ENCODE results near the gene EGFR.

Gene EGFR
- total RNA-seq, result 0 to 0.46 (median 0.04) reads per million in 18 experiments

DNA sequence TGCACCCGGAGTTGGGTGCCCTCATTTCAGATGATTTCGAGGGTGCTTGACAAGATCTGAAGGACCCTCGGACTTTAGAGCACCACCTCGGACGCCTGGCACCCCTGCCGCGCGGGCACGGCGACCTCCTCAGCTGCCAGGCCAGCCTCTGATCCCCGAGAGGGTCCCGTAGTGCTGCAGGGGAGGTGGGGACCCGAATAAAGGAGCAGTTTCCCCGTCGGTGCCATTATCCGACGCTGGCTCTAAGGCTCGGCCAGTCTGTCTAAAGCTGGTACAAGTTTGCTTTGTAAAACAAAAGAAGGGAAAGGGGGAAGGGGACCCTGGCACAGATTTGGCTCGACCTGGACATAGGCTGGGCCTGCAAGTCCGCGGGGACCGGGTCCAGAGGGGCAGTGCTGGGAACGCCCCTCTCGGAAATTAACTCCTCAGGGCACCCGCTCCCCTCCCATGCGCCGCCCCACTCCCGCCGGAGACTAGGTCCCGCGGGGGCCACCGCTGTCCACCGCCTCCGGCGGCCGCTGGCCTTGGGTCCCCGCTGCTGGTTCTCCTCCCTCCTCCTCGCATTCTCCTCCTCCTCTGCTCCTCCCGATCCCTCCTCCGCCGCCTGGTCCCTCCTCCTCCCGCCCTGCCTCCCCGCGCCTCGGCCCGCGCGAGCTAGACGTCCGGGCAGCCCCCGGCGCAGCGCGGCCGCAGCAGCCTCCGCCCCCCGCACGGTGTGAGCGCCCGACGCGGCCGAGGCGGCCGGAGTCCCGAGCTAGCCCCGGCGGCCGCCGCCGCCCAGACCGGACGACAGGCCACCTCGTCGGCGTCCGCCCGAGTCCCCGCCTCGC, at the start of gene EGFR:
Gene EGFR (plus strand): TSS at position 657 of the 830 bp plus-strand sequence. CDS start 261 bp downstream, outside the sequence.
- DNase-seq, result no peak

- DNase-seq, result no peak
Observed at GRCh38 chr7:54969208-54969967, 49.4 kb upstream of the EGFR start.

DNA sequence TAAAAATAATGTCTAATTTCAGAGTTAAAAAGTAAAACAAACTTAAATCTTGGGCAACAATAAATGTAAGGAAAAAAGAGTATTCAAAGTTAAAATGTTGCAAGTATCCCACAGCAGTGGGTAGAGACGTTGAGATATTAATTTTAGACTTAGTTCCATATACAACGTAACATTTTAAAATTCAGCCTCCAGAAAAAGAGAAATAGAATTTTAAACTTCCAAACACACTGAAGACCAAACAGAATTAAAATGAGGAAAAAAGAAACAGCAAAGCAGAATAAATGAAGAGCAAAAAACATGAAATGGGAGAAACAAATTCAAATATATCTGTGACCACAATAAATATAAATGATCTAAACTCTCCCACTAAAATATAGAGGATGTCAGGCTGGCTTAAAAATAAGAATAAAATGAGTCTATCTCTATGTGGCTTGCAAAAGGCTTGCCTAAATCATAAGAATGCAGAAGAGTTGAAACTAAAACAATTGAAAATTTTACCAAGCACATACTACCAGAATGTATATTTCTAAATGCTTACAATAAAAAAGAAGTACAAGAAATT, 46.0 kb upstream of the EGFR start:
- DNase-seq, result no peak

GRCh38 chr7:54978364-54979116, 40.3 kb upstream of the EGFR start:
- DNase-seq, result no peak

- DNase-seq, result no peak
Observed at GRCh38 chr7:54980521-54980920, 38.3 kb upstream of the EGFR start.

- DNase-seq, result no peak
Observed at GRCh38 chr7:54981913-54982312, 36.9 kb upstream of the EGFR start.

- no peak for DNase-seq
Observed at GRCh38 chr7:54985426-54986330, 33.1 kb upstream of the EGFR start.

DNA sequence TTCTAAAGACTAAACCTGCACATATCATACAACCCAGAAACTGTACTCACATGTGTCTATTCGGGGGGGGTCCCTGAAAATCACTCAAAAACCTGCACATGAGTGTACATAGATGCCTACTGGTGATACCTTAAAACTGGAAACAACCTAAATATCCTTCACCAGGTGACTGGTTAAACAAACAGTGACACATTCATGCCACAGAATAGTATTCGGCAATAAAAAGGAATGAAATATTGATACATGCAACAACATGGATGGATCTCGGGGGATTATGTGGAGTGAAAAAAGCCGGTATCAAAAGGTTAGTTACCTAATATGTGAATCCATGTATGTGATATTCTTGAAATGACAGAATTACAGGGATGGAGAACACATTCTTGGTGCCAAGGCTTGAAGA, 32.1 kb upstream of the EGFR start:
- no peak for DNase-seq

DNA sequence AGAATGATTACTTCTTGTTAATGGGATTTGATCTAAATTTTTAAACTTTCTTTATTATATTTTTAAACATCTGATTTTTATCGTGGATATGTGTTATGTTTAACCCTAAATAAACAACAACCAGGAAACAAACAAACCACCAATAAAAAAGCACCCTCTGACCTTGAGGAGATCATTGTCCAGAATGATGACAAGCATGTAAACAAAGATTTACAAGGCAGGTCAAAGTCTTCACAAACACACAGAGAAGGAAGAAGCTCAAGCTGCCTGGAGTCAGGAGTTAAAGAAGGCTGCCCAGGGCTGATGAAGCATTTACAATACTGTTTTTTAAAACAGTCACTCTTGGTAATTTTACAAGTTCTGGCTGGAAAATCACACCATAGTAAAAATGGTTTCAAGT, 31.0 kb upstream of the EGFR start:
- no peak for DNase-seq

DNA sequence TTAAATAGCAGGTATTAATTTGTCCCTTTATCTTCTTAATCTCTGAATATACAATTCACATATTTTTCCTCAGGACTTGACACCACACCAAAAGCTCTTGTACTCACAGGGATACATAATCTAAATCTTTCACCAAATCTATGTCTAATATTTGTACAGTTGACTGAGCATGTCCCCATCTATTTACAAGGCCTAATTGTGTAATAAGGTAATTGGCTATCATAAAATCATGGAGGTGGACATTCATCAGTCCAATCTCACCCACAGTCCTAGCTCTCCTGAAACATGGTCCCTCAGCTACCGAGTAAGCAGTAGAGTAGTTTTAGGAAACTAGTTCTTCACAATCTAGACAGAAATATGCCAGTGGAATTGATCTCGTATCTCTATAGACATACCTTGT, 30.3 kb upstream of the EGFR start:
- no peak for DNase-seq

DNA sequence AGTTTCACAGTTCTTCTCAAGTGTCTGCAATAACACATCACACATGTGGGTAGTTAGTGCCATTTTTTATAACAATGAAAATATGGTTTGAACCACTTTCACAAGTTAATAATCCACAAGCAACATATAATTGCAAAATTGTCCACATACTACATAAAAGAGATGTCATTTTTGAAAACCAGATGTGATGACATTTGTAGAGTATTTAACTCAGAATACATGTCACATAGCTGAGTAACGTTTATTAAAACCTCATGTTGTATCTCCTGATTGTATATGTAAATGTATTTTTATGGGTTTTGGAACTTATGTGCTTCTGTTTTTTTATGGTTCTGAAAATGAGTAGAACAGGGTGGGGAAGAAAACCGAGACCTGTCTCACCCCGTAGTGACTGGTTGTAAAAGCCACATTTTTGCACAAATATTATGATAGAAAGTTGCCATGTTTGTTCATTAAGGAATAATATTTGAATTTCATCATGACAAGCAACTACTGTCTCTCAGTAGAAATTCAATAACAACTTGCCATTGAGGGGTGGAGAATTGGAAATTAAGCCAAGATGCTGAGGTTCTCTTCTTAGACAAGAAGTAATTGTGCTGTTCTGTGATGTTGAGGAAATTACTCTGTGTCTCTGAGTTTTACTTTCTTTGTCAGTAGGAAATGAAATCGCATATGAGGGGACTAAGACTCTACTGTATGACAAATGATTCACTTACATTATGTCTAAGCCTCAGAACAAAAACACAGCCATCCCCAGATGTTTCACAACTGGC, 29.2 kb upstream of the EGFR start:
- no peak for DNase-seq

DNA sequence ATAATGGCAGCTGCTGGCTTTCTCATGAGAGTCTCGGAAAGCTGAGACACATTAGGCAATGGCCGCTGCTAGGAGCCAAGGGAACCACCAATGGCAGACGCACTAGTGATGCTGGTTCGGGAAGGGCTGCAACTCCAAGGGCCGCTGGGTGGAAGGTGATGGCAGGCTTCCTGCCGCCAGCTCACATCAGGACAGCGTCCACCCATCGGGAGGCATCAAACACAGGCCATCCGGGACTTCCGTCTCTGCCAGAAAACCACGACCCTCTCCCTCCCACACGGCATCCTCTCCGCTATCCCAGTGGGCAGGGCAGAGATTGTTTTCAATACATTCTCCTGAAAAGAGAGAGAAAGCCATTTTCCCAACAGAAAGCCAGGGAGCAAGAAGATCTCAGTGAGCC, 27.5 kb upstream of the EGFR start:
- no peak for DNase-seq

GRCh38 chr7:54992871-54993475, 25.8 kb upstream of the EGFR start:
- DNase-seq, result no peak

DNA sequence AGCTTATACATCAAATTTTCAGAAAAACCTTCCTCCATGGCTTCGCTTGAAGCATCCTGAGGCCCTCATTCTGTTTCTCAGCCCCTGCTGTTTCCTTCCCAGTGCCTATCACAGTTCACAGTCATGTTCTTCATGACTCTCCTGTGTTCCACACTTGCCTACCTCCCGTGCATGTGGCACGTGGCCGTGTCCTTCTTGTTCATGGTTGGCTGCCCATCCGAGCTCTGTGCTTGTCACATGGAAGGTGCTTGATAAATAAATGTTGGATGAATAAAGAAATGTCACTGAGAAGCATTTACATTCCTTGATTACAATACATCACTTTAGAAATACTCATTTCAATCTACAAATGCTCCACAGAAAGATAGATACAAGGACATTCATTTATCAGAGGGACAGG, 23.7 kb upstream of the EGFR start:
- no peak for DNase-seq

DNA sequence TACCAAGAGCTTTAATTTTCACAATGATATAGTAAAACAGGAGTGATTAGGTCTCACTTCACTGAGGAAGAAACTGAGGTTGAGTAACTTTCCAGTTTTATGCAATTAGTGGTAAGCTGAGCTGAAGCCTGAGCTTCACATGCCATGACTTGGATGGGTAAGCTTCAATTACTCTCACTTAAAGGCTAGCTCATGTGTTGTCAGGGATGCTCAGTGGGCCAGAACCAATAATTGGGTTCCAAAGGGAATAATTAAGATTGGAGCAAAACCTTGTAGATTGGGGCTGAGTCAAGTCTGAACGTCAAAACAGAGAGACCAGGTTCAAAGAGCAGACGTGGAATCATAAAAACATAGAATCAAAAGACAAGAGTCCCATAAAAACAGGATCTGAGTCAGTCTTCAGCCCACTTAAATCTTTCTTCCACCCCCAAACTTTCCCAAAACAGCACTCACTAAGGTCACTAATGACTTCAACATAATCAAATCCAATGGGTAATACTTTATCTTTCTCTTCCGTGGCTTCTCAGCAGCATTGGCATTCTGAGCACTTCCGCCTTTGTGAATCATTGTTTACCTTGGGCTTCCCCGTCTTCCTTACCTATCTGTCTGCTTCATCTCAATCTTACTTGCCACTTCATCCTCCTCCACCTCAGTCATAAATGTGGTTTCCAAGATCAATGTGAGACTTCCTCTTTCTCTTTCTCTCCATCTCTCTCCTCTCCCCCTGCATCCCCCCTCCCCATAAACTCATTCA, 23.0 kb upstream of the EGFR start:
- DNase-seq, result no peak

DNA sequence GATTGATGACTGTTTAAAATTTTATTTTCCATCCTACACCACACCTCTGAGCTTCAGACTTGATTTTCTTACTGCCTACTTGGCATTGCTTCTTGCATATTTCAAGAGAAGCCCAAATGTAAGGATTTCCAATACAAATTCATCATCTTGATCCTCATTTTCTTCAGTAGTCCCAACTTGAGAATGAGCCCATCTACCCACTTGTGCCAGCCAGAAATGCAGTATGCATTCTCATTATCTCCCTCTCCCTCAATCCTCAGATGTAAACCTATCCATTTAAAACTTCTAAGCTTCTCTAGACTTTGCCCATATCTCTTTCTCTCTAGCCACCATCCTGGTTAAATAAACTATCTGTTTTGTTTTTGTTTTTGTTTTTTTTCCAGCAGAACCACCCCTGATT, 22.4 kb upstream of the EGFR start:
- no peak for DNase-seq

DNA sequence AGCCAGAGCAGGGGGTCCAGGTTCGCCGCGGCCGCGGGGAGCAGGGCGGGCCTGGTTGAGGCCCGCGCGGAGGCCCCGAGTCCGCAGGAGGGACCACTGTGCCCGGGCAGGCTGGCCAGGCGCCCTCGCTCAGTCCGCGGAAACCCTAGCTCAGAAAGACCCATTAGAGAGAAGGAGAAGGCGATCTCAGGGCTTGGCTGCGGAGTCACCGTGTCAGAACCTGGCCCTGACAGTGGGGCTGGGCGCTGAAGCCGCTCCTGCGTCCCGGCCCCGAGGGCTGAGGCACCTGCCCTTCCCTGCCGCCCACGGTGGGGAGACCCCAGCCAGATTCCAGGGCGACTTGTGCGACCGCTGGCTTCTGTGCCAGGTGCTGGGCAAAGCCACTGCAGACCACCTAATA, 14.2 kb upstream of the EGFR start:
- no peak for DNase-seq

- DNase-seq, result no peak
Observed at GRCh38 chr7:55005241-55005851, 13.5 kb upstream of the EGFR start.

DNA sequence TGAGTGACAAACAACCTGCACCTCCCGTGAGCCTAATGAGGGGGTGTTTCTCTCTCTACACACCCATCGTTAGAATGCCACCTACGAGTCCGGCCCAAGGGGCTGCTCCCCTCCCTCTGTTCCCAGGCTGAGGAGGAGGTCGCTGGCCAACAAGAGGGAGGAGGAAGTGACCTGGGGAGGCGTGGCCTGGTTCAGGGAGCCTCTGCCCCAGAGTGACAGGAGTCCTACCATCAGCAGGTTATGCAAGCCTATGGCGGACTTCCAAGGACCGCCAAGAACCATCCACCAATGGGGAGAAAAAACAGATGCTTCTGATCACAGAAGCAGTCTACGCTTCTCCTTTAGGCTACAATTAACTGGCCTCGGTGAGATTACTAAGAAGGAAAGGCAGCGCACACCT, 12.3 kb upstream of the EGFR start:
- DNase-seq, result no peak
